Activated CD8-positive, alpha-beta T cell treated with anti-CD3 and anti-CD28 coated beads for 36 hours (primary cell): ENCODE measurements around the gene CALHM3. TPM values are rescaled to one million over a fixed set of nuclear protein-coding genes. Genes with fewer than 3 reads are reported as not detected.

Source experiments
- ATAC-seq: fragments of 200-7000 bp; cut with Tn5 transposase; one replicate; pipeline ENCODE4 v1.10.0; 2021; ENCODE audit warnings: mild to moderate bottlenecking, moderate library complexity
- CTCF ChIA-PET: fragments of 350-600 bp; sonication (Branson Sonifier 250); formaldehyde crosslinking; loops from one replicate; lab custom pipeline; 2021; ENCODE audit warnings: antibody characterized with exemption; lab: Charles Lee
- POLR2A ChIA-PET: fragments of 350-600 bp; sonication (Branson Sonifier 250); formaldehyde crosslinking; loops from one replicate; lab custom pipeline; 2021; ENCODE audit warnings: antibody characterized with exemption; lab: Charles Lee
- DNase-seq: peaks from one replicate; pipeline ENCODE4 v3.0.0-alpha.2; 2020
- H3K27ac Mint-ChIP-seq: one replicate; pipeline ENCODE4 v1.8.0; 2021; ENCODE audit warnings: mild to moderate bottlenecking, mixed read lengths
- H3K27me3 Mint-ChIP-seq: one replicate; pipeline ENCODE4 v1.8.0; 2021; ENCODE audit warnings: mixed read lengths
- H3K36me3 Mint-ChIP-seq: one replicate; pipeline ENCODE4 v1.8.0; 2021; ENCODE audit warnings: low read depth, mixed read lengths
- H3K4me1 Mint-ChIP-seq: one replicate; pipeline ENCODE4 v1.8.0; 2021; ENCODE audit warnings: low read depth, mixed read lengths
- H3K4me3 Mint-ChIP-seq: one replicate; pipeline ENCODE4 v1.8.0; 2021; ENCODE audit warnings: mild to moderate bottlenecking, moderate library complexity, mixed read lengths
- H3K9me3 Mint-ChIP-seq: one replicate; pipeline ENCODE4 v1.8.0; 2021; ENCODE audit warnings: mixed read lengths
- CTCF ChIP-seq: fragments of 200-600 bp; IDR thresholded peaks from one replicate; pipeline ENCODE4 v1.8.0; 2022; ENCODE audit warnings: antibody characterized with exemption, mild to moderate bottlenecking
- intact Hi-C: fragments of 100-400 bp; cut with micrococcal nuclease; formaldehyde crosslinking; loops from one replicate; pipeline ENCODE4 v1.10.0; 2022
- total RNA-seq, 2 experiments: library from RNA; stranded (reverse); gene quantifications; one replicate each; pipeline ENCODE4 v1.2.3, GENCODE V29; 2021

The CALHM3 gene
- total RNA-seq, 2 experiments from 2014 or later: not detected

GRCh38 chr10:103450201-103450695, 28.8 kb downstream of the CALHM3 start:
- intact Hi-C loops: loop anchor here (5.0 kb wide), 1 partner anchor 37 kb away; no protein-coding TSS in a partner anchor
- no peak for DNase-seq
- H3K9me3 Mint-ChIP-seq: no peaks in the 10 kb centered on the region
- H3K4me1 Mint-ChIP-seq: peaks cover 36% of the 10 kb centered on the region
- POLR2A ChIA-PET: interaction anchor here (0.7 to 1.9 kb wide), 7 partner anchors 10 to 42 kb away, joined by 3 to 6 read pairs (median 3); no protein-coding TSS in a partner anchor
- CTCF ChIA-PET: interaction anchor here (1.1 to 4.9 kb wide), 4 partner anchors 22 to 35 kb away, joined by 3 to 38 read pairs (median 13); no protein-coding TSS in a partner anchor
- ATAC-seq: no peak
- no peak for TF ChIP-seq CTCF
- H3K27ac Mint-ChIP-seq: no peak overlapping the region
- no peaks in the 10 kb centered on the region for H3K27me3 Mint-ChIP-seq
- peaks cover 36% of the 10 kb centered on the region for H3K36me3 Mint-ChIP-seq
- H3K4me3 Mint-ChIP-seq: no peak overlapping the region

- Mint-ChIP-seq H3K9me3 (no peaks in the 10 kb centered on the region), H3K4me3 (peak overlapping the region; percentile 2), H3K4me1 (peaks cover 36% of the 10 kb centered on the region), H3K36me3 (peaks cover 42% of the 10 kb centered on the region), H3K27ac (peak overlapping the region; percentile 53), H3K27me3 (no peaks in the 10 kb centered on the region)
- ChIA-PET POLR2A (interaction anchor here (0.9 to 1.9 kb wide), 6 partner anchors 10 to 43 kb away, joined by 3 to 6 read pairs (median 4); no protein-coding TSS in a partner anchor), CTCF (interaction anchor here (1.1 to 2.4 kb wide), 2 partner anchors 32 to 33 kb away, joined by 3 to 9 read pairs; no protein-coding TSS in a partner anchor)
- TF ChIP-seq CTCF: no peak
- DNase-seq (no peak), ATAC-seq (no peak)
- intact Hi-C loops: loop anchor here (5.0 kb wide), 1 partner anchor 38 kb away; no protein-coding TSS in a partner anchor
Measured at GRCh38 chr10:103449208-103450144, 29.6 kb downstream of the CALHM3 start.

- ATAC-seq: no peak
- Mint-ChIP-seq H3K9me3 (no peaks in the 10 kb centered on the region), H3K27me3 (no peaks in the 10 kb centered on the region), H3K4me3 (no peak overlapping the region), H3K27ac (peak overlapping the region; percentile 30), H3K4me1 (peaks cover 36% of the 10 kb centered on the region), H3K36me3 (peaks cover 49% of the 10 kb centered on the region)
- ChIA-PET POLR2A (interaction anchor here (1.3 kb wide), 1 partner anchor 15 kb away, joined by 3 read pairs; no protein-coding TSS in a partner anchor), CTCF (interaction anchor here (1.1 to 2.4 kb wide), 3 partner anchors 28 to 32 kb away, joined by 3 to 9 read pairs (median 3); no protein-coding TSS in a partner anchor)
- TF ChIP-seq CTCF: no peak
- DNase-seq: no peak
- intact Hi-C loops: no loop called here
Measured at GRCh38 chr10:103448746-103449145, 30.3 kb downstream of the CALHM3 start.

- no peaks in the 10 kb centered on the region for H3K27me3 Mint-ChIP-seq
- DNase-seq: no peak
- no peak for ATAC-seq
- POLR2A ChIA-PET: interaction anchor here (0.7 kb wide), 1 partner anchor 11 kb away, joined by 3 read pairs; no protein-coding TSS in a partner anchor
- CTCF ChIA-PET: interaction anchor here (1.4 kb wide), 1 partner anchor 30 kb away, joined by 3 read pairs; no protein-coding TSS in a partner anchor
- no peak for TF ChIP-seq CTCF
- no peaks in the 10 kb centered on the region for H3K9me3 Mint-ChIP-seq
- peaks cover 58% of the 10 kb centered on the region for H3K36me3 Mint-ChIP-seq
- H3K4me3 Mint-ChIP-seq: no peak overlapping the region
- intact Hi-C loops: no loop called here
- peaks cover 29% of the 10 kb centered on the region for H3K4me1 Mint-ChIP-seq
- peak overlapping the region; percentile 37 for H3K27ac Mint-ChIP-seq
Measured at GRCh38 chr10:103447187-103447586, 31.9 kb downstream of the CALHM3 start.
